Measurements from ENCODE around the gene ATP8A2.

DNA sequence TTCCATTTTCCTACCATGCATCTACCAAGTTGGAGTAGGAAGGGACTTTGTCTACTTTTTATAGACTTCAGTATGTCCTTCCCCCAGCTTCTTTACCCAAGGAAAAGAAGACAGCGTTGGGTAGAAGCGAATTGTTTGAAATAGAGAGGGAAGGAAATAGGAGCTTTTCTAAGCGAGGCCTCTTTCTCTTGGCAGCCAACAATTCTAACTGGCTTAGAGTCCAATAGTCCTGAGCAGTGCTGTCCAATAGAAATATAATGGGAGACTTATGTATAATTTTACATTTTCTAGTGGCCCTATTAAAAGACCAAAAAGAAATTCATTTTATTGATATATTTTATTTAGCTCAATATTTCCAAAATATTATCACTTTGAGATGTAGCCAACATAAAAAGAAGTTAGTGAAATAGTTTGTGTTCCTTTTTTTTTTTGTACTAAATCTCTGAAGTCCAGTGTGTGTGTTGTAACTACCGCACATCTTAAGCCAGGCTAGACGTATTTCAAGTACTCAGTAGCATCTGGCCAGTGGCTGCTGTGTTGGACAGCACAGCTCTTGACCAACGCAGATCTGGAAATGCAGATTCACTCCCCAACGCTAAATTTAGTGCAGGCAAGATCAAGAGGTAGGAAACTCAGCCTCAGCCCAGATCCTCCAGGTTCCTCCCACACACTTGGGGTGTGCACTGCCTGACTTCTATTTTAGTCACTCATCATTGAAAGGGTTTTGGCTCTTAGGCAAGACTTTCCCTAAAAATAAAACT, 500.9 kb downstream of the ATP8A2 start:
- TF ChIP-seq, protein P1, sequence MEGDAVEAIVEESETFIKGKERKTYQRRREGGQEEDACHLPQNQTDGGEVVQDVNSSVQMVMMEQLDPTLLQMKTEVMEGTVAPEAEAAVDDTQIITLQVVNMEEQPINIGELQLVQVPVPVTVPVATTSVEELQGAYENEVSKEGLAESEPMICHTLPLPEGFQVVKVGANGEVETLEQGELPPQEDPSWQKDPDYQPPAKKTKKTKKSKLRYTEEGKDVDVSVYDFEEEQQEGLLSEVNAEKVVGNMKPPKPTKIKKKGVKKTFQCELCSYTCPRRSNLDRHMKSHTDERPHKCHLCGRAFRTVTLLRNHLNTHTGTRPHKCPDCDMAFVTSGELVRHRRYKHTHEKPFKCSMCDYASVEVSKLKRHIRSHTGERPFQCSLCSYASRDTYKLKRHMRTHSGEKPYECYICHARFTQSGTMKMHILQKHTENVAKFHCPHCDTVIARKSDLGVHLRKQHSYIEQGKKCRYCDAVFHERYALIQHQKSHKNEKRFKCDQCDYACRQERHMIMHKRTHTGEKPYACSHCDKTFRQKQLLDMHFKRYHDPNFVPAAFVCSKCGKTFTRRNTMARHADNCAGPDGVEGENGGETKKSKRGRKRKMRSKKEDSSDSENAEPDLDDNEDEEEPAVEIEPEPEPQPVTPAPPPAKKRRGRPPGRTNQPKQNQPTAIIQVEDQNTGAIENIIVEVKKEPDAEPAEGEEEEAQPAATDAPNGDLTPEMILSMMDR (IDR thresholded peaks at IDR 0.05): no peak
- no peak for TF ChIP-seq POLR2A (IDR thresholded peaks at IDR 0.05)
- TF ChIP-seq POLR2AphosphoS5 (IDR thresholded peaks at IDR 0.05): no peak
- no peak for TF ChIP-seq EP300 (IDR thresholded peaks at IDR 0.05)
